ENCODE data around the gene RASA3. TPM values are rescaled to one million over a fixed set of nuclear protein-coding genes. Genes with fewer than 3 reads are reported as not detected.

RASA3 gene
- total RNA-seq, 1 experiment from 2014 or later, result 9.1 TPM

- BruUV-seq (replicated peaks), result no TSS peak
- CTCF ChIA-PET, result no interaction called here
- no peaks in the 10 kb centered on the region for H3K9me3 ChIP-seq (ENCODE audit: low read length)
- no peaks in the 10 kb centered on the region for H3K9me2 ChIP-seq (replicated peaks; ENCODE audit: low read length)
- ATAC-seq (no peak; the same call in 1 of the 2 replicates), DNase-seq (no peak)
- H3K4me2 ChIP-seq (ENCODE audit: low read length), result no peak overlapping the region
- TF ChIP-seq CTCF (conservative IDR thresholded peaks at IDR 0.05; ENCODE audit: low read depth, low read length), result no peak
- no peak for TF ChIP-seq EZH2phosphoT487 (IDR thresholded peaks at IDR 0.05; ENCODE audit: borderline replicate concordance, low read length)
- TF ChIP-seq EZH2 (IDR thresholded peaks at IDR 0.05; ENCODE audit: low read length, unreplicated experiment), result no peak
- intact Hi-C loops (cut with micrococcal nuclease), result no loop called here
- peak overlapping the region; percentile 36 for H3K27ac ChIP-seq (ENCODE audit: low read length)
- POLR2A ChIA-PET (ENCODE audit: unreplicated experiment), result no interaction called here
- no peaks in the 10 kb centered on the region for H4K20me1 ChIP-seq (ENCODE audit: low read length)
- no peak overlapping the region for H2AFZ ChIP-seq (ENCODE audit: low read length)
- H3K4me3 ChIP-seq (ENCODE audit: low read length), result no peak overlapping the region
- no peaks in the 10 kb centered on the region for H3K27me3 ChIP-seq (ENCODE audit: low read length)
- H3F3A ChIP-seq (ENCODE audit: low read length, unreplicated experiment), result no peaks in the 10 kb centered on the region
- H3K36me3 ChIP-seq (ENCODE audit: low read depth, low read length), result no peaks in the 10 kb centered on the region
- no peak overlapping the region for H3K9ac ChIP-seq (ENCODE audit: low read length)
- peaks cover 21% of the 10 kb centered on the region for H3K4me1 ChIP-seq (ENCODE audit: insufficient read depth, low read length)
- no peaks in the 10 kb centered on the region for H3K79me2 ChIP-seq (ENCODE audit: low read length)
Measured at GRCh38 chr13:113980489-113981064, 151.8 kb downstream of the RASA3 start.

GRCh38 chr13:113979791-113980471, 152.5 kb downstream of the RASA3 start:
- POLR2A ChIA-PET (ENCODE audit: unreplicated experiment), result no interaction called here
- no peak overlapping the region for H3K9ac ChIP-seq (ENCODE audit: low read length)
- H3F3A ChIP-seq (ENCODE audit: low read length, unreplicated experiment), result no peaks in the 10 kb centered on the region
- no peak overlapping the region for H3K27ac ChIP-seq (ENCODE audit: low read length)
- DNase-seq, result no peak
- no peaks in the 10 kb centered on the region for H3K79me2 ChIP-seq (ENCODE audit: low read length)
- no TSS peak for BruUV-seq (replicated peaks)
- H3K9me3 ChIP-seq (ENCODE audit: low read length), result no peaks in the 10 kb centered on the region
- no peak overlapping the region for H3K4me2 ChIP-seq (ENCODE audit: low read length)
- peaks cover 21% of the 10 kb centered on the region for H3K4me1 ChIP-seq (ENCODE audit: insufficient read depth, low read length)
- no peaks in the 10 kb centered on the region for H3K9me2 ChIP-seq (replicated peaks; ENCODE audit: low read length)
- intact Hi-C loops (cut with micrococcal nuclease), result loop anchor here (10.0 kb wide), 1 partner anchor 85 kb away; no protein-coding TSS in a partner anchor
- H3K36me3 ChIP-seq (ENCODE audit: low read depth, low read length), result no peaks in the 10 kb centered on the region
- H3K4me3 ChIP-seq (ENCODE audit: low read length), result no peak overlapping the region
- TF ChIP-seq EZH2phosphoT487 (IDR thresholded peaks at IDR 0.05; ENCODE audit: borderline replicate concordance, low read length), result no peak
- no peaks in the 10 kb centered on the region for H3K27me3 ChIP-seq (ENCODE audit: low read length)
- CTCF ChIA-PET, result no interaction called here
- H4K20me1 ChIP-seq (ENCODE audit: low read length), result no peaks in the 10 kb centered on the region
- no peak overlapping the region for H2AFZ ChIP-seq (ENCODE audit: low read length)
- no peak for ATAC-seq

GRCh38 chr13:113978741-113979481, 153.5 kb downstream of the RASA3 start:
- CTCF ChIA-PET, result no interaction called here
- peaks cover 21% of the 10 kb centered on the region for H3K4me1 ChIP-seq (ENCODE audit: insufficient read depth, low read length)
- H3K4me3 ChIP-seq (ENCODE audit: low read length), result no peak overlapping the region
- H3K79me2 ChIP-seq (ENCODE audit: low read length), result no peaks in the 10 kb centered on the region
- ATAC-seq, result no peak
- POLR2A ChIA-PET (ENCODE audit: unreplicated experiment), result no interaction called here
- H2AFZ ChIP-seq (ENCODE audit: low read length), result no peak overlapping the region
- no peaks in the 10 kb centered on the region for H3F3A ChIP-seq (ENCODE audit: low read length, unreplicated experiment)
- H3K9ac ChIP-seq (ENCODE audit: low read length), result no peak overlapping the region
- H3K27me3 ChIP-seq (ENCODE audit: low read length), result no peaks in the 10 kb centered on the region
- DNase-seq, result no peak
- no peak overlapping the region for H3K27ac ChIP-seq (ENCODE audit: low read length)
- TF ChIP-seq EZH2 (IDR thresholded peaks at IDR 0.05; ENCODE audit: low read length, unreplicated experiment), result no peak
- TF ChIP-seq EZH2phosphoT487 (IDR thresholded peaks at IDR 0.05; ENCODE audit: borderline replicate concordance, low read length), result no peak
- TF ChIP-seq CTCF (conservative IDR thresholded peaks at IDR 0.05; ENCODE audit: low read depth, low read length), result no peak
- intact Hi-C loops (cut with micrococcal nuclease), result loop anchor here (10.0 kb wide), 1 partner anchor 86 kb away; no protein-coding TSS in a partner anchor
- no peaks in the 10 kb centered on the region for H3K9me3 ChIP-seq (ENCODE audit: low read length)
- no peak overlapping the region for H3K4me2 ChIP-seq (ENCODE audit: low read length)
- no peaks in the 10 kb centered on the region for H3K36me3 ChIP-seq (ENCODE audit: low read depth, low read length)
- BruUV-seq (replicated peaks), result no TSS peak
- H3K9me2 ChIP-seq (replicated peaks; ENCODE audit: low read length), result no peaks in the 10 kb centered on the region
- H4K20me1 ChIP-seq (ENCODE audit: low read length), result no peaks in the 10 kb centered on the region
